SK-N-SH (cell line): Measurements from ENCODE around the gene OTOG. TPM values are rescaled to one million over a fixed set of nuclear protein-coding genes. Genes with fewer than 3 reads are reported as not detected.

Experiments used
- CTCF ChIA-PET: fragments of 300-600, 350-600 bp; formaldehyde crosslinking; extraction: SDS; loops from one replicate; lab custom pipeline; 2021; lab: Yijun Ruan, JAX
- POLR2A ChIA-PET: fragments of 350-600 bp; sonication (Branson Sonifier 250); formaldehyde crosslinking; extraction: SDS; loops from one replicate; lab custom pipeline; 2020; ENCODE audit warnings: antibody characterized with exemption, inconsistent platforms; lab: Yijun Ruan, JAX
- DNase-seq: peaks from one replicate; pipeline ENCODE4 v3.0.0; 2012
- H2AFZ ChIP-seq: fragments of 200-600 bp; sonication (generic); 2 replicates; pipeline ENCODE4 v1.8.1; 2016; ENCODE audit warnings: antibody characterized with exemption, mild to moderate bottlenecking, low read depth
- H3F3A ChIP-seq: fragments of 200-600 bp; sonication (generic); replicated peaks from 2 replicates; pipeline ENCODE3; 2016; ENCODE audit warnings: antibody characterized with exemption, mild to moderate bottlenecking; ENCODE audit not compliant: insufficient read depth
- H3K27ac ChIP-seq, 2 experiments: fragments of 200-500 bp in 1 of 2; fragments of 200-600 bp in 1 of 2; sonication (Bioruptor generic) in 1 of 2; sonication (generic), shearing (Covaris generic) in 1 of 2; 2 replicates each; pipeline versions ENCODE4 v1.5.1 to v1.6.1; 2014 to 2016; ENCODE audit warnings: low read depth in 2 of 2, inconsistent platforms in 1 of 2, low read length in 1 of 2, mild to moderate bottlenecking in 1 of 2, mixed read lengths in 1 of 2
- H3K27me3 ChIP-seq: fragments of 200-600 bp; sonication (generic), shearing (Covaris generic); 2 replicates; pipeline ENCODE4 v1.6.1; 2016; ENCODE audit warnings: mixed run types; ENCODE audit not compliant: insufficient read depth
- H3K36me3 ChIP-seq, 2 experiments: fragments of 200-500 bp in 1 of 2; fragments of 200-600 bp in 1 of 2; sonication (Bioruptor generic) in 1 of 2; sonication (generic) in 1 of 2; replicated peaks in 1 of 2; 2 replicates each; pipeline versions ENCODE3 to v1.5.1; 2014 to 2016; ENCODE audit warnings: low read length in 1 of 2, mild to moderate bottlenecking in 1 of 2; ENCODE audit not compliant: insufficient read depth in 2 of 2, control insufficient read depth in 1 of 2
- H3K4me1 ChIP-seq, 2 experiments: fragments of 200-500 bp in 1 of 2; fragments of 200-600 bp in 1 of 2; sonication (Bioruptor generic) in 1 of 2; sonication (generic), shearing (Covaris generic) in 1 of 2; 2 replicates each; pipeline versions ENCODE4 v1.5.1 to v1.6.1; 2014 to 2016; ENCODE audit warnings: low read depth in 1 of 2, low read length in 1 of 2, mixed run types in 1 of 2; ENCODE audit not compliant: insufficient read depth in 2 of 2, control insufficient read depth in 1 of 2
- H3K4me2 ChIP-seq: fragments of 200-600 bp; sonication (generic), shearing (Covaris generic); 2 replicates; pipeline ENCODE4 v1.6.1; 2017; ENCODE audit warnings: mixed run types
- H3K4me3 ChIP-seq, 2 experiments: fragments of 200-500 bp in 1 of 2; fragments of 200-600 bp in 1 of 2; sonication (Bioruptor generic) in 1 of 2; sonication (generic), shearing (Covaris generic) in 1 of 2; 2 replicates each; pipeline versions ENCODE4 v1.5.1 to v1.8.1; 2014 to 2016; ENCODE audit warnings: low read depth in 2 of 2, inconsistent platforms in 1 of 2, low read length in 1 of 2, mild to moderate bottlenecking in 1 of 2, mixed read lengths in 1 of 2, moderate library complexity in 1 of 2
- H3K79me2 ChIP-seq: fragments of 200-600 bp; sonication (generic); 2 replicates; pipeline ENCODE4 v1.8.1; 2017; ENCODE audit warnings: mild to moderate bottlenecking; ENCODE audit not compliant: insufficient read depth
- H3K9ac ChIP-seq: fragments of 200-600 bp; sonication (generic); 2 replicates; pipeline ENCODE4 v1.6.1; 2017; ENCODE audit warnings: mixed run types
- H3K9me2 ChIP-seq: fragments of 200-600 bp; sonication (generic); 2 replicates; pipeline ENCODE4 v1.6.1; 2017; ENCODE audit warnings: mixed run types
- H3K9me3 ChIP-seq: fragments of 200-600 bp; sonication (generic); 2 replicates; pipeline ENCODE4 v1.6.1; 2017; ENCODE audit warnings: mixed run types, mild to moderate bottlenecking, moderate library complexity
- H4K20me1 ChIP-seq: fragments of 200-600 bp; sonication (generic); 2 replicates; pipeline ENCODE4 v1.6.1; 2017; ENCODE audit warnings: mild to moderate bottlenecking, mixed run types; ENCODE audit not compliant: insufficient read depth
- CHD2 ChIP-seq: fragments of 150-350 bp; IDR thresholded peaks from 2 replicates; pipeline ENCODE4 v1.6.1; 2018; ENCODE audit warnings: low read length; ENCODE audit not compliant: partially characterized antibody
- ELF1 ChIP-seq: IDR thresholded peaks from 2 replicates; pipeline ENCODE4 v1.4.0; 2012
- EP300 ChIP-seq, 2 experiments: IDR thresholded peaks; 2 replicates each; pipeline versions ENCODE4 v1.4.0 to v1.6.1; 2012; ENCODE audit warnings: borderline replicate concordance in 1 of 2, low read depth in 1 of 2, low read length in 1 of 2
- EZH2phosphoT487 ChIP-seq: fragments of 200-600 bp; sonication (generic); IDR thresholded peaks from 2 replicates; pipeline ENCODE4 v1.6.1; 2017; ENCODE audit warnings: low read depth, mixed run types, mild to moderate bottlenecking, antibody characterized with exemption, moderate library complexity, borderline replicate concordance
- FOSL2 ChIP-seq: IDR thresholded peaks from 2 replicates; pipeline ENCODE4 v1.4.0; 2012; ENCODE audit warnings: low read depth, mild to moderate bottlenecking, moderate library complexity, borderline replicate concordance
- FOXJ3 ChIP-seq: sonication (generic); formaldehyde crosslinking; IDR thresholded peaks from 2 replicates; pipeline ENCODE4 v1.5.1; 2020; ENCODE audit warnings: mild to moderate bottlenecking, missing genetic modification reagents
- FOXM1 ChIP-seq: IDR thresholded peaks from 2 replicates; pipeline ENCODE4 v1.4.0; 2012; ENCODE audit warnings: low read depth, mild to moderate bottlenecking
- GABPA ChIP-seq: IDR thresholded peaks from 2 replicates; pipeline ENCODE4 v1.4.0; 2012; ENCODE audit warnings: low read depth, mild to moderate bottlenecking
- JUND ChIP-seq: IDR thresholded peaks from 2 replicates; pipeline ENCODE4 v1.4.0; 2012
- NFIC ChIP-seq: IDR thresholded peaks from 2 replicates; pipeline ENCODE4 v1.4.0; 2012; ENCODE audit warnings: borderline replicate concordance
- NRF1 ChIP-seq: IDR thresholded peaks from 2 replicates; pipeline ENCODE4 v1.6.1; 2012; ENCODE audit warnings: low read depth, mild to moderate bottlenecking, low read length
- RAD21 ChIP-seq: IDR thresholded peaks from 2 replicates; pipeline ENCODE4 v1.6.1; 2012; ENCODE audit warnings: mild to moderate bottlenecking, low read length
- RCOR1 ChIP-seq: fragments of 150-350 bp; IDR thresholded peaks from 2 replicates; pipeline ENCODE4 v1.6.1; 2017; ENCODE audit warnings: antibody characterized with exemption, low read length
- RFX5 ChIP-seq: IDR thresholded peaks from 2 replicates; pipeline ENCODE4 v1.6.1; 2012; ENCODE audit warnings: mild to moderate bottlenecking, improper control_type of control experiment, low read length
- RXRA ChIP-seq: IDR thresholded peaks from 2 replicates; pipeline ENCODE4 v1.4.0; 2012; ENCODE audit warnings: low read depth, mild to moderate bottlenecking, borderline replicate concordance
- SMC3 ChIP-seq: IDR thresholded peaks from 2 replicates; pipeline ENCODE4 v1.6.1; 2012; ENCODE audit warnings: low read depth, low read length, improper control_type of control experiment
- TAF1 ChIP-seq: IDR thresholded peaks from 2 replicates; pipeline ENCODE4 v1.6.1; 2012; ENCODE audit warnings: low read depth, mild to moderate bottlenecking, low read length, moderate library complexity, borderline replicate concordance
- TEAD4 ChIP-seq: IDR thresholded peaks from 2 replicates; pipeline ENCODE4 v1.4.0; 2012; ENCODE audit warnings: mild to moderate bottlenecking, borderline replicate concordance; ENCODE audit not compliant: insufficient read depth
- WGBS: methylation state at CpG from one replicate; pipeline ENCODE4 v1.1.6; 2017; ENCODE audit warnings: low lambda C conversion rate; 5-methylcytosine and 5-hydroxymethylcytosine counted together
- polyA plus RNA-seq, 3 experiments: library from polyadenylated mRNA; depleted of rRNA; stranded (reverse); fragments of >200 nt; gene quantifications; 2 replicates each; pipeline ENCODE4 v1.2.3, GENCODE V29; 2012
- TF ChIP-seq, protein P1 (sequence below): IDR thresholded peaks from 2 replicates; pipeline ENCODE4 v1.4.0; 2012; ENCODE audit warnings: low read depth, borderline replicate concordance
- TF ChIP-seq, protein P2 (sequence below): fragments of 150-350 bp; IDR thresholded peaks from 2 replicates; pipeline ENCODE4 v1.6.1; 2016; ENCODE audit warnings: mild to moderate bottlenecking, low read depth, low read length
- TF ChIP-seq, protein P3 (sequence below): IDR thresholded peaks from 2 replicates; pipeline ENCODE4; 2012
- TF ChIP-seq, protein P4 (sequence below): fragments of 150-350 bp; IDR thresholded peaks from 2 replicates; pipeline ENCODE4 v1.6.1; 2017; ENCODE audit warnings: antibody characterized with exemption, low read length, low read depth, borderline replicate concordance
- TF ChIP-seq, protein P5 (sequence below): fragments of 200-600 bp; sonication (generic); IDR thresholded peaks from 2 replicates; pipeline ENCODE4 v1.6.1; 2017; ENCODE audit warnings: antibody characterized with exemption, mild to moderate bottlenecking, moderate library complexity

OTOG gene
- polyA plus RNA-seq, 1 of the 3 experiments (the other 2 are of a cell fraction) = not detected

DNA sequence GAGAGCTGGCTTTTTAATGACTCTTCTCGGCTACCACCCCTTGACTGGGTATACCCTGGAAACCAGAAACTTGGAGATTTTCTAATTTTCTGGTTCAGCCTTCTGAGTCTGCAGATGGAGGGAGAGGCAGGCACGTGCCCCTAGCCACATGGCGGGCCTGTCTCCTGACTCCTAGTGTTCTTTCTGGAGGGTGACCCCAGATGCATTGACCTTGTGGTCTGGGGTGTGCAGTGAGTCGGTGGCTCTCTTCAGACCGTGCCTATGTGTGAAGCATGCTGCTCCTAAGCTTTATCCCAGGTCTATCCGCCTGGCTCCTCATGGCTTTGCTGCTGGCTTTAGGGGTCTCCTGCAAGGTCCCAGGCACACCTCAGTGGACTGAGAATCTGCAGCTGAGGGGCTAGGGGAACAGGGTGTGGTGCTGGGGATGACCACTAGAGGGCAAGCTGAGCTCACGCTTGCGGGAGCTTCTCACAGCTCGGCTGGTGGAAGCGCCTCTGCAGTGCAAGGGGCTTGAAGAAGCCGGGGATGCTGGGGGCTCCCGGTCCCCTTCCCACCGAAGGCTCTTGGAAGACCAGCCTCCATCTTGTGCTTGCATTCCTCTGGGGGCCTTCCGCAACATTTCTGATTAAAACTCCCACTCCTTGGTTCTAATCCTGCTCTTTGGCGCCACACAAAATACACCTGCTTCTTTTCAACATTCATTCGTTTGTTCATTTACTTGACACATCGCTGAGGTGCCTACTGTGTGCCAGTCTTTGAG is 51.8 kb downstream of the OTOG start:
- H3K4me3 ChIP-seq = no peak overlapping the region; a peak in 1 of 4 replicates
- 36% methylated on average over 10 of the region's 17 CpGs for WGBS
- H3K27me3 ChIP-seq = no peaks in the 10 kb centered on the region
- TF ChIP-seq FOXM1 (no peak), TEAD4 (no peak), FOXJ3 (CRISPR knock-in tag) (no peak), EZH2phosphoT487 (no peak), FOSL2 (no peak), NFIC (no peak), CHD2 (peak; percentile 29), RAD21 (peak; percentile 96), RFX5 (no peak), RXRA (no peak), JUND (no peak), GABPA (no peak), ELF1 (no peak), RCOR1 (peak; percentile 33; the same call in 1 of the 2 replicates), NRF1 (no peak), TAF1 (no peak), EP300 (IDR thresholded peaks at IDR 0.05; ENCODE audit: borderline replicate concordance in 1 of 2, low read depth in 1 of 2, low read length in 1 of 2) (no peak), SMC3 (peak; percentile 94)
- TF ChIP-seq, protein P1, sequence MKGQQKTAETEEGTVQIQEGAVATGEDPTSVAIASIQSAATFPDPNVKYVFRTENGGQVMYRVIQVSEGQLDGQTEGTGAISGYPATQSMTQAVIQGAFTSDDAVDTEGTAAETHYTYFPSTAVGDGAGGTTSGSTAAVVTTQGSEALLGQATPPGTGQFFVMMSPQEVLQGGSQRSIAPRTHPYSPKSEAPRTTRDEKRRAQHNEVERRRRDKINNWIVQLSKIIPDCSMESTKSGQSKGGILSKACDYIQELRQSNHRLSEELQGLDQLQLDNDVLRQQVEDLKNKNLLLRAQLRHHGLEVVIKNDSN = no peak
- TF ChIP-seq, protein P2, sequence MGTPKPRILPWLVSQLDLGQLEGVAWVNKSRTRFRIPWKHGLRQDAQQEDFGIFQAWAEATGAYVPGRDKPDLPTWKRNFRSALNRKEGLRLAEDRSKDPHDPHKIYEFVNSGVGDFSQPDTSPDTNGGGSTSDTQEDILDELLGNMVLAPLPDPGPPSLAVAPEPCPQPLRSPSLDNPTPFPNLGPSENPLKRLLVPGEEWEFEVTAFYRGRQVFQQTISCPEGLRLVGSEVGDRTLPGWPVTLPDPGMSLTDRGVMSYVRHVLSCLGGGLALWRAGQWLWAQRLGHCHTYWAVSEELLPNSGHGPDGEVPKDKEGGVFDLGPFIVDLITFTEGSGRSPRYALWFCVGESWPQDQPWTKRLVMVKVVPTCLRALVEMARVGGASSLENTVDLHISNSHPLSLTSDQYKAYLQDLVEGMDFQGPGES = no peak
- TF ChIP-seq, protein P3, sequence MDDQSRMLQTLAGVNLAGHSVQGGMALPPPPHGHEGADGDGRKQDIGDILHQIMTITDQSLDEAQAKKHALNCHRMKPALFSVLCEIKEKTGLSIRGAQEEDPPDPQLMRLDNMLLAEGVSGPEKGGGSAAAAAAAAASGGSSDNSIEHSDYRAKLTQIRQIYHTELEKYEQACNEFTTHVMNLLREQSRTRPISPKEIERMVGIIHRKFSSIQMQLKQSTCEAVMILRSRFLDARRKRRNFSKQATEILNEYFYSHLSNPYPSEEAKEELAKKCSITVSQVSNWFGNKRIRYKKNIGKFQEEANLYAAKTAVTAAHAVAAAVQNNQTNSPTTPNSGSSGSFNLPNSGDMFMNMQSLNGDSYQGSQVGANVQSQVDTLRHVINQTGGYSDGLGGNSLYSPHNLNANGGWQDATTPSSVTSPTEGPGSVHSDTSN = no peak
- TF ChIP-seq, protein P4, sequence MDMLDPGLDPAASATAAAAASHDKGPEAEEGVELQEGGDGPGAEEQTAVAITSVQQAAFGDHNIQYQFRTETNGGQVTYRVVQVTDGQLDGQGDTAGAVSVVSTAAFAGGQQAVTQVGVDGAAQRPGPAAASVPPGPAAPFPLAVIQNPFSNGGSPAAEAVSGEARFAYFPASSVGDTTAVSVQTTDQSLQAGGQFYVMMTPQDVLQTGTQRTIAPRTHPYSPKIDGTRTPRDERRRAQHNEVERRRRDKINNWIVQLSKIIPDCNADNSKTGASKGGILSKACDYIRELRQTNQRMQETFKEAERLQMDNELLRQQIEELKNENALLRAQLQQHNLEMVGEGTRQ = no peak
- TF ChIP-seq, protein P5, sequence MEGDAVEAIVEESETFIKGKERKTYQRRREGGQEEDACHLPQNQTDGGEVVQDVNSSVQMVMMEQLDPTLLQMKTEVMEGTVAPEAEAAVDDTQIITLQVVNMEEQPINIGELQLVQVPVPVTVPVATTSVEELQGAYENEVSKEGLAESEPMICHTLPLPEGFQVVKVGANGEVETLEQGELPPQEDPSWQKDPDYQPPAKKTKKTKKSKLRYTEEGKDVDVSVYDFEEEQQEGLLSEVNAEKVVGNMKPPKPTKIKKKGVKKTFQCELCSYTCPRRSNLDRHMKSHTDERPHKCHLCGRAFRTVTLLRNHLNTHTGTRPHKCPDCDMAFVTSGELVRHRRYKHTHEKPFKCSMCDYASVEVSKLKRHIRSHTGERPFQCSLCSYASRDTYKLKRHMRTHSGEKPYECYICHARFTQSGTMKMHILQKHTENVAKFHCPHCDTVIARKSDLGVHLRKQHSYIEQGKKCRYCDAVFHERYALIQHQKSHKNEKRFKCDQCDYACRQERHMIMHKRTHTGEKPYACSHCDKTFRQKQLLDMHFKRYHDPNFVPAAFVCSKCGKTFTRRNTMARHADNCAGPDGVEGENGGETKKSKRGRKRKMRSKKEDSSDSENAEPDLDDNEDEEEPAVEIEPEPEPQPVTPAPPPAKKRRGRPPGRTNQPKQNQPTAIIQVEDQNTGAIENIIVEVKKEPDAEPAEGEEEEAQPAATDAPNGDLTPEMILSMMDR = peak; percentile 87
- H3K79me2 ChIP-seq = no peaks in the 10 kb centered on the region
- H3K9ac ChIP-seq = no peak overlapping the region
- H3K9me3 ChIP-seq = no peaks in the 10 kb centered on the region
- ChIA-PET CTCF (interaction anchor here (0.6 to 17.0 kb wide), 58 partner anchors 8 to 572 kb away, joined by 3 to 271 read pairs (median 4); partner anchors contain the start of genes KCNC1, MYOD1 and OTOG), POLR2A (no interaction called here)
- no peak overlapping the region for H2AFZ ChIP-seq
- H3K9me2 ChIP-seq = no peaks in the 10 kb centered on the region
- no peaks in the 10 kb centered on the region for H4K20me1 ChIP-seq
- no peaks in the 10 kb centered on the region; a peak in 1 of 4 replicates for H3K4me1 ChIP-seq
- H3K36me3 ChIP-seq = no peaks in the 10 kb centered on the region
- no peak overlapping the region for H3K27ac ChIP-seq
- H3F3A ChIP-seq = no peaks in the 10 kb centered on the region
- DNase-seq = peak; percentile 85
- H3K4me2 ChIP-seq = no peak overlapping the region
